GM18526 (cell line): Measurements from ENCODE around the gene OGFOD1.

ENCODE experiments used
- POLR2A ChIP-seq: IDR thresholded peaks from 3 replicates; pipeline ENCODE4 v1.6.1; 2011; ENCODE audit not compliant: insufficient read length; ENCODE audit errors: extremely low read depth

OGFOD1 gene

DNA sequence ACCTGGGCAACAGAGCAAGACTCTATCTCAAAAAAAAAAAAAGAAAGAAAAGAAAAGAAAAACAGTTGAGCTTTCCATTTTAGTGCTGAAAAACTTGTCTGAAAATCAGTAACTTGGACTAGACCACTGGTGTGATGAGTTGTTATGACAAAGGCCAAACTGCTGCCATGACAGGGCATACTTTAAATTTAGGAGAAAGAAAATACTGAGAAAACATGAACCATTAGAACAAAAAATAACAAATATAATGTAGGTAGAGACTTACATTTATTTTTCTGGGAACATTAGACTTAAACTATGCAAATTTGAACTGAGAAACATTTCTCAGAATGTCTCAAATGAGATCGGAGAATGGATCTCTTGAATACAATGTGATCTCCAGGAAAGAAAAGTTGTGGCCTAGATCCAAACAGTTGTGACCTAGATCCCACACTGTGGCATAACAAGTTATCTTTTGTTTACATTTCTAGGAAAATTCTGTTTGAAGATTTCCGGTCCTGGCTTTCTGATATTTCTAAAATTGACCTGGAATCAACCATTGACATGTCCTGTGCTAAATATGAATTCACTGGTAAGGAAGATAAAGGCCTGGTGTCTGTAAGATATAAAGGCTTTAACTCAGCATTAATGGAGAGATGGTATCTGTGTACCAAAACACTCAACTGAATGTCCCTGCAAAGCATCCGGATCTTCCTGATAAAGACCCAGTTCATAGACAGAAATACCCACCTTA lies 10.9 kb downstream of the OGFOD1 start:
- no peak for TF ChIP-seq POLR2A

DNA sequence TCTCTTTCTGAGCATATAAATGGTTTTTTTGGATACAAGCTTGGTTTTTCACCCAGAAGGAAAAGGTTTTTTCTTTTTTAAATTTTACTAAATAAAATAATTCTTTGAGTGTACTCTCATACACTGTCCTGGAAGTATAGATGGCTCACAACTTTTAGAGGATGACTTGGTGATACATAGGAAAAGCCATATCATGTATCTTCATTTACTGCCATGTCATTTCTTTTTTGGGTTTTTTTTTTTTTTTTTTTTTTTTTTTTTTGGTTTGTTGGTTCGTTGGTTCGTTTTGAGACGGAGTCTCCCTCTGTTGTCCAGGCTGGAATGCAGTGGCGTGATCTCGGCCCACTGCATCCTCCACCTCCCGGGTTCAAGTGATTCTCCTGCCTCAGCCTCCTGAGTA lies 11.8 kb downstream of the OGFOD1 start:
- no peak for TF ChIP-seq POLR2A

DNA sequence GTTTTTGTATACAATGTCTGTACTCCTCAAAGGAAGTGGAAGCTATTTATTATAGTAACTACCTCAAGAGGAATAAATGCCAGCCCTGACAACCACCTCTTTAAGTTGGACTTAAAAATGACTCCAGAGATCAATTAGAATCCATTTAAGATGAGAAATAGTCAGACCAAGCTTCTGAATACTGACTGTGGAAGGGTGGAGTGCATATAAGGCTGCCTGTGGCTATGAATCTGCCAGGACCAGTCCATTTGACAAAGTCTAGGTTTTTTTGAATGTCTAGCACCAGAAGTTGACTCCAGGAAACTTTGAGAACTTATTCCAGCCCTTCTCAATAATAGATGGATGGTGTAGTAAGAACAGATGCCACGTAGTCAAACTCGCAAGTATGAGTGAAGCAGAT lies 15.0 kb downstream of the OGFOD1 start:
- no peak for TF ChIP-seq POLR2A

DNA sequence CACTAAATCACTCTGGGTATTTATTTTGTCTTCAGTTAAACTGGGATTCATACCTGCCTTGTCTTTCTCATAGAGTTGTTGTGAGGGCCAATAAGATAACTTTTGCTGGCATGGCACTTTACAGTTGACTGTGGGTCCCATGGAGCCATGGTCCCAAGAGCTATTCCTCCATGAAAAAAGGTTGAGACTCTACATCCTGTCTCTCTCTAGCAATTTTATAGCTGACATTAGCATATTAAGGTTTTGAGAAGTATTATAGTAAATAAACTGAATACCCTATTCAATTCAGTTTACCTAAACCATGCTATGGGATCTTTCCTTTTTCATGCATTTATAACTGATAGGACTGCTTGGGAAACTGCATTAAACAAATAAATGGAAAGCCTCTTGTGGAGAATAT lies 17.4 kb downstream of the OGFOD1 start:
- no peak for TF ChIP-seq POLR2A

DNA sequence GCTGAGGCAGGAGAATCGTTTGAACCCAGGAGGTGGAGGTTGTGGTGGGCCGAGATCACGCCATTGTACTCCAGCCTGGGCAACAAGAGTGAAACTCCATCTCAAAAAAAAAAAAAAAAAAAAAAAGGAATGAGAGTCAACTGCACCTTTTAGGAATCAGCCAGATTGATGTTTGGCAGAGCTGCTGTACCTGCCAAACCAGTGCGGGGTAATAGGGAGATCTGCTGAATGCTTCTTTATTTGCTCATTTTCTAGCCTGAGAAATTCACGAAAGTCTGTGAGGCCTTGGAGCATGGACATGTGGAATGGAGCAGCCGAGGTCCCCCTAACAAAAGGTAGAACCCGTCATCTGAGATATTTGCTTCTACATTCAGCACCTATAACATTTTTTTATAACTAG lies 18.4 kb downstream of the OGFOD1 start:
- no peak for TF ChIP-seq POLR2A

DNA sequence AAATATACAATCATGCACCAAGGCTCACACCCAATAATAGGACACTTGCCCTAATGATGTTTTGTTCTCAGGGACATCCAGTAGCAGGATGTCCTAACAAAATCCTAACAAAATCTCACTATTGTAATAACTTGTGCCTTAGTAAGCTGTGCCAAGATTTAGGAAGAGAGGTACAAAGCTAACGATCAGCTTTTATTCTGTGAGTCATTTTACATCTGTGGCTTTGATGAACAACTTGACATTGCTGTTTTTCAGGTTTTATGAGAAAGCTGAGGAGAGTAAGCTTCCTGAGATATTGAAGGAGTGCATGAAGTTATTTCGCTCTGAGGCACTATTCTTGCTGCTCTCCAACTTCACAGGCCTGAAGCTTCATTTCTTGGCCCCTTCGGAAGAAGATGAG lies 18.9 kb downstream of the OGFOD1 start:
- no peak for TF ChIP-seq POLR2A

DNA sequence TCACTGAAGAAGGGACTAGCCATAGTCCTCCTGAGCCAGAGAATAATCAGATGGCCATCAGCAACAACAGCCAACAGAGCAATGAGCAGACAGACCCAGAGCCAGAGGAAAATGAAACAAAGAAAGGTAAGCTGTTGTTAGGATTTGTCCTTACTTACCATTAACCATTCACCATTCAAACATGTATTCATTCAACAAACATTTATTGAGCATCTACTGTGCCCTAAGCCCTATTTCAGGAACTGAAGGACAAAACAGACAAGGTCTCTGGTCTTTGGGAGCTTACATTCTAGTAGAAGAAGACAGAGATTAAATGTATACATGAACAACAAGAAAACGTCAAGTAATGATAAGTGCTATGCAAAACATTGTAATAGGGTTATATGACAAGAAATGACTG lies 19.3 kb downstream of the OGFOD1 start:
- TF ChIP-seq POLR2A = no peak

DNA sequence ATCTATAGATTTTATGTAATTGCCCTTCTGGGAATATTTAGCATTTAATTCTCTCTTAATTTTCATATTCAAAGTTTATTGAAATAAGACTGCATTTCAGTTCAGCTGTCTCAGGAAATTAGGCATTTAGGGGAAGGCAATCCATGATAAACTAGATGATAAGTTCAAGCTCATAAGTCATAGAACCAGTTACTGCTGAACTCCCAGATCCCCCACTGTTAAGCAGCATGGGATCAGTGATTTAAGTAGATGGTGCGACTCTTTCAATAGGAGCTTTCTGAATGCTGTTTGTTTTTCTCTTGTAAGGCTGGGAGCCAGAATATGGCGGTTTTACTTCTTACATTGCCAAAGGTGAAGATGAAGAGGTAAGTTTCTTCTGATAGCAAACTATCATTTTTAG lies 23.8 kb downstream of the OGFOD1 start:
- no peak for TF ChIP-seq POLR2A

DNA sequence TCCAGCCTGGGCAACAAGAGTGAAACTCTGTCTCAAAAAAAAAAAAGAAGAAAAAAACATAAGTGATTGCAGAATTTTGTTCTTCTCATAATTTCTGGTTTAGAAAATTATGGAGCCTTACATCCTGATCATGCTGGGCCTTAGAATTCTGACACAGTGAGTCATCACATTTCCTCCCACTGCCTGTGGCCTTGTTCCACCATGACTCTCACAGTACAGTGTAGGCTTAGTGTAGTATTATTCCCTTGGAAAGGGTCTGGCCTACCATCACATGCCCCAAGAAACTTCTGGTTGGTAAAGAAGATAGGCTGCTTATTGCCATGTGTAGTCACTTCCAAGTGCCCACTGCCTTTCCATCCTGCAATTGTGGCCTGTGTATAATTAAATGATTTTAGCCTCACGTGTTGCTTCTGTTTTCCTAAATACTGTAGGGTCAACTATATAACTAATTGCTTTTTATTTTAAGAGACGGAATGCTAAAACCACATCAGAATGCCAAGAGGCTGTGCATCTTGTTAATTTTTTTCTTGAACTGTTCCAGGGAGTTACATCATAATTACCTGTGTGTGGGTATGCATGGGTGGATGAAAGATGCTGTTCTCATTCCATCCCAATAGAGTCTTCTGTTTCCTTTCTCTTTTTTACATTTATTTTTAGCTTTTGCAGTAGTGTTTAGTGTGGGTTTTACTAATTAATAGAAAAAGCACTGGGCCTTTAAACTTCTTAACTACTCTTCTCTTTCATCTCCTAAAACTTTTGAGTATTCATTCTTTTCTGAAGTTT lies 25.9 kb downstream of the OGFOD1 start:
- no peak for TF ChIP-seq POLR2A

DNA sequence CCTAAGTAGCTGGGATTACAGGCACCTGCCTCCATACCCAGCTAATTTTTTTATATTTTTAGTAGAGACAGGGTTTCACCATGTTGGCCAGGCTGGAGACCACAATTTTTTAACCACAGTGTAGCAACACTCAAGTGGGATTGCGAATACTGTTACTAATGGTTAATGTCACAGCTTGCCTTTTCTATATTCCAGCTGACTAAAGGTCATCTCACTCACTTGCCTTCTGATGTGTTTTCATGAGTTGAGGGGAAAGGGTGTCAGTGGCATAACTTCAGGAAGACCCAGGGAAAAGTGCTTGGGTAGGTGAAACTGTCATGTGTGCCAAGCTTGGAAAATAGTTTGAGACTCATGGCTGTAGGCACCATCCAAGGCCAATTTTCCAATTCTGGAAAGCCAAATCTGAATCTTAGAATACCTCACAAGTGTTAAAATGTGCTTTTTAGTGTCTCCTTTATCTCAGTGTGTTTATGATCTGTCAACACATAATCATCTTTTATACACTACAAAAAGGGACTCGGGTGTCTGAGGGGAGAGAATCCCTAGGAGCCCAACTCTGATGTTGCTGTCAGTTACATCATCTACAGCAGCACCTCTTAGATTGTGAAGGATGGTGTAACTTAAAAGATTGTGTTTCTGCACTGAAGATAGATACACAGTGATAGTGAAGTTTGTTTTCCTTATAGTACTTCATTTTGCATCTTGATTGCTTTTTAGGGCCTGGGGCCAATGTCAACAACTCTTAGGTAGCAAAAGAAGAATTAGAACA lies 27.1 kb downstream of the OGFOD1 start:
- TF ChIP-seq POLR2A = no peak

DNA sequence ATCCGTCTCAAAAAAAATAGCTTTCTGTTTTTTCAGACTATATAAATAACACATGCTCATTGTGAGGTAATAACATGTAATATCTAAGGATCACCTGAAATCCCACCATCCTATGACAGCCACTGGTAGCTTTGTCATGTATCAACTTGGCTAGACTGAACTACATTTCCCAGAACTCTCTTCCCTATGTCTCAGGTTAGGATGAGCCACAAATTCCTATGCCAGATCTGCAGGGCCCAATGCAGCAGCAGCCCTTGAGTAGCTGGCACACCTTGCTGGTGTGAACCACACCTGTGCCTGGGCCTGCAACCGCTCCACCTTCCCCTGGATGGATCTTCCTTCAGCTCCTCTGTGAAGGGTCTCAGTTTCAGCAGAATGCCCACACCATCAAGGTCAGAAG lies 28.1 kb downstream of the OGFOD1 start:
- TF ChIP-seq POLR2A = no peak

DNA sequence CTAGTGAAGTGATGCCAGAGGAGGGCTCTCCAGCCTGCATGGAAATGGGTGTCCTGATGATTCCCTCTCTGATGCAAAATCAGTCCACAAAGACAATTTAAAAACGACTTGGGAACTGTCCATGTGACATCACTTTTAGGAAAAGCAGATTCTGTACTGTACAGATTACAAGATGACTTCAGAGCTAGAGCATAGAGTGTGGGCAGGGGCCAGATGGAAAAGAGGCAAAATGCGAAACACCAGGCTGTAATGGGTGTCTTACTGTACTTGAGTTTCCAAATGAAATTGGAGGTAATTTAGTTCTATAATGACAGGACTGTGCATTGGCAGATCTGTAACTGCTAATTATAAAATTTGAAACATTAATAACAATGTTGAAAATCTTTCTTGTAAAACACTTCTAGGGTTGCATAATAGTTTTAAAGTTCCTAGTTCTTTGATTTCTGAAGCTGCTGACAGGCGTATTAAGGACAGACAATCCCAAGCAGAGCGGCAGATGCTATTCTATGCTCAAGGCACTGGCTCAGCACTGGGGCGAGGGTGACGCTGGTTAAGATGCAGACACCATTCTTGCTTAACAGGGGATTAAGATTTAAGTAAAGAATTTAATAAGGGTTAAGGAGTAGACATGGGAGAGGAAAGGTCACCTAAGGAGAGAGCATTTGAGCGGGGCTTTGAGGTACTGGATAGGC lies 29.6 kb downstream of the OGFOD1 start:
- TF ChIP-seq POLR2A = no peak

DNA sequence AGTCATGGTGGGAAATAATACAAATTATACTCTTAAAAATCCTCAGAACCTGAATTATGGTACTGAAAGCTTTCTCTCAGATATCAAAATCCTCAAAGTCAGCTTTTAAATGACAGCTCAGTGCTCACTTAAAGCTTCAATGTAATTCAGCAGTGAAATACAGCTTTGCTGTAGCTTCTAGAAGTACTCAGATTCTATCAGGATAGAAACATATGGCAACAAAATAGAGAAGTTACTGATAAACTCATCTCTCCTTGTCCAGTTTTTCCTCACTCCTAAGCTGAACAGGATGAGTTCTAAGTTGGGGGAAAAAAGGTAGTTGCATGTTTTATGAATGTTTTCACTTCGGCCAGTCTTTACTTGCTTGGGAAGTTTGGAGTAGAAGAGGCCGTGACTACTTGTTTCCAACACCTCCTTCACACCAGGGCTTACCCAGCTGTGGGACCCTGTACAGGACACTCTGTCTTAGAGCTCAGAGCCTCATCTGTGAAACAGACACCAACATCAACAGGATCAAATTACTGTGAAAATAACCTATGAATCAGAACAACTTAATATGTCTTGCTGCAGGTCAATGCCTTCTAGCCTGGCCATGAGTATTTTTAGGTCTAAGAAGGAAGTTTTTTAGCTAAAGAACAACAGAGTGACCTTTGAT lies 30.2 kb downstream of the OGFOD1 start:
- TF ChIP-seq POLR2A = no peak

DNA sequence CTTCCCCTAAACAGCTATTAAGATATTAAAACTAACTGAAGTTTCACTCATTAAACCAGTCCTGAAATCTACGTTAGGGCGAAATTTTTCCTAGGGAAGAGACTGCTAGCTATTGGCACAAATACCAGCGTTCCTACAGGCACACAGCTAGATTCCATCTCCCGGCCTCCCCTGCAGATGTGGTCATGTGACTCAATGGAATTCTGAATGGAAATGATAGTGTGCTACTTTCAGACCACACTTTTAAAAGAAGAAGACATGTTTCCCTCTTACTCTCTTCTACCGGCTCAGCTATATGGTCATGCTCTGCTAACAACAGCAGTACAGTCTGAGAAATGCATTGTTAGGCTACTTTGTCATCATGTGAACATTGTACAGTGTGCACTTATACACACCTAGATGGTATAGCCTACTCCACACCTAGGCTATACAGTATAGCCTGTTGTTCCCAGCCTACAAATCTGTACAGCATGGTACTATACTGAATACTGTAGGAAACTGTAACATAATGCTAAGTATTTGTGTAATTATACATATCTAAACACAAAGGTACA lies 31.4 kb downstream of the OGFOD1 start:
- no peak for TF ChIP-seq POLR2A

DNA sequence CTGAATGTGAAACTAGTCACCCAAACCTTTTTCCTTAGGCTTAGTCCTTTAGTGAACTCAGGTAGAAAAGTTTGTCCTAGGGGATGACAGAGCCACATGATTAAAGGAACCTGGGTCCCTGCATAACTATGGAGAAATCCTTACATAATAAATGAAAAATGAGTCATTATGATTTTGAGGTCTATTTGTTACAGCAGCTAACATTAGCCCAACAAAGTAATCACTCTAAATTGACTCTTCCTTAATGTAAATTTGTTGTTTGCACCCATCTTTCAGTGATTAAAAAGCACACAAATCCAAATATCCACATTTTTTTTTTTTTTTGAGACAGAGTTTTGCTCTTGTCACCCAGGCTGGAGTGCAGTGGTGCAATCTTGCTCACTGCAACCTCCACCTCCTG lies 32.0 kb downstream of the OGFOD1 start:
- TF ChIP-seq POLR2A = no peak
